MM.1S (cell line): ENCODE measurements around the gene SHISA5.
A peak's percentile ranks its signal among the peaks of the same experiment; 100 is the strongest.
"Not testable (repeated sequence)": the region's sequence is repeated elsewhere in the genome, so short reads cannot be mapped to it uniquely, and the experiment has no call there.

Experiments used
- DNase-seq: peaks from one replicate; pipeline ENCODE4 v3.0.0-alpha.2; 2015
- H2AFZ ChIP-seq: fragments of 300-600 bp; sonication (generic); 2 replicates; pipeline ENCODE4 v1.6.0; 2016; ENCODE audit warnings: antibody characterized with exemption, low read length
- H3F3A ChIP-seq: fragments of 300-600 bp; sonication (generic); 2 replicates; pipeline ENCODE4 v1.6.1; 2016; ENCODE audit warnings: mild to moderate bottlenecking, antibody characterized with exemption, low read length, moderate library complexity, mixed read lengths; ENCODE audit not compliant: insufficient read depth
- H3K27ac ChIP-seq: fragments of 300-600 bp; sonication (generic); 2 replicates; pipeline ENCODE4 v1.5.1; 2016; ENCODE audit warnings: mild to moderate bottlenecking, low read length
- H3K27me3 ChIP-seq: fragments of 300-600 bp; sonication (generic); replicated peaks from 2 replicates; pipeline ENCODE4 v1.6.0; 2016; ENCODE audit warnings: low read length; ENCODE audit not compliant: insufficient read depth
- H3K36me3 ChIP-seq: fragments of 300-600 bp; sonication (generic); replicated peaks from 2 replicates; pipeline ENCODE4 v1.6.1; 2016; ENCODE audit warnings: mild to moderate bottlenecking, low read length, mixed read lengths; ENCODE audit not compliant: insufficient read depth
- H3K4me1 ChIP-seq: fragments of 300-600 bp; sonication (generic); 2 replicates; pipeline ENCODE4 v1.6.1; 2016; ENCODE audit warnings: low read length, mixed read lengths
- H3K4me2 ChIP-seq: fragments of 300-600 bp; sonication (generic); 2 replicates; pipeline ENCODE4 v1.6.0; 2016; ENCODE audit warnings: low read depth, low read length
- H3K4me3 ChIP-seq: fragments of 300-600 bp; sonication (generic); 2 replicates; pipeline ENCODE4 v1.5.1; 2016; ENCODE audit warnings: low read length, mixed read lengths
- H3K79me2 ChIP-seq: fragments of 300-600 bp; sonication (generic); 2 replicates; pipeline ENCODE4 v1.6.1; 2016; ENCODE audit warnings: mixed run types, low read length, mixed read lengths
- H3K9ac ChIP-seq: fragments of 300-600 bp; sonication (generic); 2 replicates; pipeline ENCODE4 v1.6.1; 2016; ENCODE audit warnings: low read length, mixed read lengths
- H3K9me2 ChIP-seq: fragments of 300-600 bp; sonication (generic); replicated peaks from 2 replicates; pipeline ENCODE4 v1.6.1; 2016; ENCODE audit warnings: mild to moderate bottlenecking, low read length, mixed read lengths; ENCODE audit not compliant: insufficient read depth
- H3K9me3 ChIP-seq: fragments of 300-600 bp; sonication (generic); replicated peaks from 2 replicates; pipeline ENCODE4 v1.6.1; 2016; ENCODE audit warnings: mild to moderate bottlenecking, low read length, mixed read lengths; ENCODE audit not compliant: insufficient read depth
- H4K20me1 ChIP-seq: fragments of 300-600 bp; sonication (generic); 2 replicates; pipeline ENCODE4 v1.6.1; 2016; ENCODE audit warnings: mild to moderate bottlenecking, low read length, moderate library complexity, mixed read lengths; ENCODE audit not compliant: insufficient read depth
- EZH2 ChIP-seq: fragments of 300-600 bp; sonication (generic); optimal IDR thresholded peaks from 2 replicates; pipeline ENCODE3; 2017; ENCODE audit warnings: low read depth, mild to moderate bottlenecking, antibody characterized with exemption, low read length, mixed read lengths
- EZH2phosphoT487 ChIP-seq: fragments of 300-600 bp; sonication (generic); IDR thresholded peaks from 2 replicates; pipeline ENCODE4 v1.6.1; 2018; ENCODE audit warnings: antibody characterized with exemption, low read length
- TF ChIP-seq, protein P1 (sequence below): fragments of 300-600 bp; sonication (generic); IDR thresholded peaks from 2 replicates; pipeline ENCODE4 v1.5.1; 2016; ENCODE audit warnings: antibody characterized with exemption, low read length, mixed read lengths

Gene SHISA5

DNA sequence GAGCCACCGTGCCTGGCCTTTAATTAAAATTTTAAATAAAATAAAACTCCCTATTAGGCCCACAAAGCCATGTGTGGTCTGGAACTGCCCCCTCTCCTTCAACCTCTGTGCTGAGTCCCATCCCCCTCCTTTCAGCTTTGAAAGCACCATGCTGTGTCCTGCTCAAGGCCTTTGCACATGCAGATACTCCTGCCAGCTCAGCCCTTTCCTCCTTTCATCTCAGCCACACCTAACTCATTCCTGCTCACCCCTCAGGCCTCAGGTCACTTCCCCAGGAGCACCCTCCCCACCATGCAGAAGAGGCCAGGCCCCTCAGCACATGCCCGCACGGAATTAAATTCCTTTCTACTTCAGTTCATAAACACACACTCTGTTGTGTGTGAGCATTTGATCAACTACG, 29.4 kb downstream of the SHISA5 start:
- no peak for TF ChIP-seq EZH2phosphoT487
- TF ChIP-seq, protein P1, sequence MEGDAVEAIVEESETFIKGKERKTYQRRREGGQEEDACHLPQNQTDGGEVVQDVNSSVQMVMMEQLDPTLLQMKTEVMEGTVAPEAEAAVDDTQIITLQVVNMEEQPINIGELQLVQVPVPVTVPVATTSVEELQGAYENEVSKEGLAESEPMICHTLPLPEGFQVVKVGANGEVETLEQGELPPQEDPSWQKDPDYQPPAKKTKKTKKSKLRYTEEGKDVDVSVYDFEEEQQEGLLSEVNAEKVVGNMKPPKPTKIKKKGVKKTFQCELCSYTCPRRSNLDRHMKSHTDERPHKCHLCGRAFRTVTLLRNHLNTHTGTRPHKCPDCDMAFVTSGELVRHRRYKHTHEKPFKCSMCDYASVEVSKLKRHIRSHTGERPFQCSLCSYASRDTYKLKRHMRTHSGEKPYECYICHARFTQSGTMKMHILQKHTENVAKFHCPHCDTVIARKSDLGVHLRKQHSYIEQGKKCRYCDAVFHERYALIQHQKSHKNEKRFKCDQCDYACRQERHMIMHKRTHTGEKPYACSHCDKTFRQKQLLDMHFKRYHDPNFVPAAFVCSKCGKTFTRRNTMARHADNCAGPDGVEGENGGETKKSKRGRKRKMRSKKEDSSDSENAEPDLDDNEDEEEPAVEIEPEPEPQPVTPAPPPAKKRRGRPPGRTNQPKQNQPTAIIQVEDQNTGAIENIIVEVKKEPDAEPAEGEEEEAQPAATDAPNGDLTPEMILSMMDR = no peak
- TF ChIP-seq EZH2 = no peak
- Histone ChIP-seq H3K27ac (no peak overlapping the region), H3K4me1 (peaks cover 17% of the 10 kb centered on the region), H3K9me2 (no peaks in the 10 kb centered on the region), H3K9me3 (no peaks in the 10 kb centered on the region), H3F3A (peaks cover 13% of the 10 kb centered on the region; the same call in 1 of the 2 replicates), H3K4me2 (no peak overlapping the region), H3K79me2 (peaks cover 27% of the 10 kb centered on the region), H4K20me1 (no peaks in the 10 kb centered on the region), H3K4me3 (no peak overlapping the region), H3K9ac (no peak overlapping the region), H2AFZ (no peak overlapping the region), H3K36me3 (no peaks in the 10 kb centered on the region), H3K27me3 (no peaks in the 10 kb centered on the region)
- DNase-seq = no peak

DNA sequence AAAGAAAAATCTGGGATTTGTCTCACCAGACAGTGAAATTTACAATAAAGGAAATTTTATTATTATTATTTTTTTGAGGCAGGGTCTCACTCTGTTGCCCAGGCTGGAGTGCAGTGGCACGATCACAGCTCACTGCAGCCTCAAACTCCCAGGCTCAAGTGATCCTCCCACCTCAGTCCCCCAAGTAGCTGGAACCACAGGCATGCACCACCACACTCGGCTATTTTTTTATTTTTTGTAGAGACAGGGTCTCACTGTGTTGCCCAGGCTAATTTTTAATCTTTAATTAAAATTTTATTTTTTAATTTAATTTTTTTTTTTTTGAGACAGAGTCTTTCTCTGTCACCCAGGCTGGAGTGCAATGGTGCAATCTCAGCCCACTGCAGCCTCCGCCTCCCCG, 29.9 kb downstream of the SHISA5 start:
- H3K4me2 ChIP-seq, H3K27me3 ChIP-seq, H3K36me3 ChIP-seq, H3F3A ChIP-seq, H4K20me1 ChIP-seq, H3K9ac ChIP-seq, H3K4me3 ChIP-seq, H3K9me2 ChIP-seq, H2AFZ ChIP-seq, H3K9me3 ChIP-seq, H3K27ac ChIP-seq, DNase-seq: not testable (repeated sequence)
- H3K4me1 ChIP-seq = peaks cover 13% of the 10 kb centered on the region
- H3K79me2 ChIP-seq = peaks cover 33% of the 10 kb centered on the region

DNA sequence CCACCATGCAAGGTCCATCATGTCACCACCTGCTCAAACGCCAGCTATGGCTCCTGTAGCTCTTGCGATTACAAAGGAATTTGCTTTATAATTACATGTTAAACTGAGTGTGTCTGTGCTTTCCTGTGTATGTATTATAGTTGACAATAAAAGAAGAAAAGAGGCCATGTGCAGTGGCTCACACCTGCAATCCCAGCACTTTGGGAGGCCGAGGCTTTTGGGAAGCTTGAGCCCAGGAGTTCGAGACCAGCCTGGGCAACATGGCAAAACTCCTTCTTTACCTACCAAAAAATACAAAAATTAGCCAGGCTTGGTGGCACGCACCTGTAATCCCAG, 30.4 kb downstream of the SHISA5 start:
- TF ChIP-seq EZH2phosphoT487 (no peak), EZH2 (no peak)
- TF ChIP-seq, protein P1 = no peak
- H3K9me3 ChIP-seq = no peaks in the 10 kb centered on the region
- H4K20me1 ChIP-seq = no peaks in the 10 kb centered on the region
- H3K4me3 ChIP-seq = peak overlapping the region; percentile 10; the same call in 1 of the 2 replicates
- H3K27ac ChIP-seq = peak overlapping the region; percentile 89; the same call in 1 of the 2 replicates
- H3K27me3 ChIP-seq = no peaks in the 10 kb centered on the region
- peak overlapping the region; percentile 94 for H2AFZ ChIP-seq
- peak overlapping the region; percentile 67 for H3K4me2 ChIP-seq
- no peak for DNase-seq
- peak overlapping the region; percentile 80; the same call in 1 of the 2 replicates for H3K9ac ChIP-seq
- H3F3A ChIP-seq = 0 out of 2 replicates have a peak, but pooled peaks cover 5% of the 10 kb centered on the region
- peaks cover 37% of the 10 kb centered on the region for H3K79me2 ChIP-seq
- peaks cover 8% of the 10 kb centered on the region for H3K4me1 ChIP-seq
- no peaks in the 10 kb centered on the region for H3K36me3 ChIP-seq
- no peaks in the 10 kb centered on the region for H3K9me2 ChIP-seq

DNA sequence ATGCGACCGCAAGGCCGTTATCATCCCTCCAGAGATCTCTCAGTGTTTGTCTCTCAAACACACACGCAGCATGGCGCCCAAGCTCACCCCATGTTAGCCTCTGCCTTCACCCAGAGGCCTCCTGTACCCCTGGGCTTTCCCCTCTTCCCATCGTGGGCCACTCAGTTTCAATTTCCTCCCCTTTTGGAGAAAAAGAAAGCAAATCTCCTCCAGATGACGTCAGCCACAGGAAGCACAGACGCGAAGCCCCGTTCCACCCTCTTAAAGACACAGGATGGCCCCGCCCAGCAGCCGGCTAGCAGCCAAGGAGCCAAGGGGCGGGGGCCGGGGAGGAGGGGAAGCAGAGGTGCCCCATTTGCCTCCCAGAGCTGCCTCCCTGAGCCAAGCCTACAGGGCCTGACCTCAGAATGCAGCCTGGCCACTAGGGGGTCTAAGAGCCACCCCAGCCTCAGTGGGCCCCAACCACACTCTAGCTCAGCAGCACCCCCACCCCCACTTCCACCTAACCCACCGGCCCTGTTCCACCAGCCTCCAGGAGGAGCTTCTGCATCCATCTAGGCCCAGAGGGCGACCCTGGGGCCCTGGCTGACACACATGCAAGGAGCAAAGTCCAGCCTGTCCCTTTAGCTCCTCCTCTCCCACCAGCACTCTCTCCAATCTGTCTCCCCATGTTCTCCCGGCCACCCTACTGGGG, 30.9 kb downstream of the SHISA5 start:
- H2AFZ ChIP-seq = peak overlapping the region; percentile 94
- TF ChIP-seq EZH2phosphoT487 (no peak), EZH2 (no peak)
- TF ChIP-seq, protein P1 = peak; percentile 47
- peak overlapping the region; percentile 67 for H3K4me2 ChIP-seq
- peak overlapping the region; percentile 80 for H3K9ac ChIP-seq
- H3K27ac ChIP-seq = peak overlapping the region; percentile 89
- H3K4me1 ChIP-seq = peaks cover 8% of the 10 kb centered on the region
- H3K4me3 ChIP-seq = peak overlapping the region; percentile 60
- peaks cover 43% of the 10 kb centered on the region for H3K79me2 ChIP-seq
- H3F3A ChIP-seq = 0 out of 2 replicates have a peak, but pooled peaks cover 5% of the 10 kb centered on the region
- H3K27me3 ChIP-seq = no peaks in the 10 kb centered on the region
- no peaks in the 10 kb centered on the region for H3K9me3 ChIP-seq
- H3K36me3 ChIP-seq = no peaks in the 10 kb centered on the region
- no peaks in the 10 kb centered on the region for H4K20me1 ChIP-seq
- no peaks in the 10 kb centered on the region for H3K9me2 ChIP-seq
- DNase-seq = peak; percentile 98
